K562 (cell line): ENCODE results near the gene RMND5B. TPM values are rescaled to one million over a fixed set of nuclear protein-coding genes. Genes with fewer than 3 reads are reported as not detected.

ENCODE experiments used
- ATAC-seq: fragments of 200-7000 bp; cut with Tn5 transposase; 3 replicates; pipeline ENCODE4 v1.9.1; 2020; ENCODE audit warnings: moderate library complexity
- BruUV-seq: library from RNA; stranded (reverse); fragments of 400-500 nt; replicated peaks from 2 replicates; lab custom pipeline; 2021; lab: Mats Ljungman, UMichigan
- CTCF ChIA-PET: fragments of 300-600 bp; formaldehyde crosslinking; extraction: SDS; loops from one replicate; lab custom pipeline; 2021; ENCODE audit warnings: low intra/inter-chr PET ratio; lab: Yijun Ruan, JAX
- POLR2A ChIA-PET: fragments of 300-600, 350-650 bp; sonication (Branson Sonifier 250); formaldehyde crosslinking; extraction: SDS; loops from one replicate; lab custom pipeline; 2021; ENCODE audit warnings: antibody characterized with exemption, inconsistent platforms; lab: Yijun Ruan, JAX
- DNase-seq, 4 experiments: peaks; one replicate each; pipeline versions ENCODE4 v3.0.0 to v3.0.0-alpha.2; 2011 to 2018; ENCODE audit warnings: low spot score in 3 of 4, mixed read lengths in 3 of 4; ENCODE audit errors: extremely low read depth in 1 of 4
- FAIRE-seq: peaks from 2 replicates; lab custom pipeline; 2011; peaks lifted over from hg19 to GRCh38; lab: Jason Lieb, UNC
- H2AFZ ChIP-seq: 2 replicates; pipeline ENCODE4 v1.6.0; 2011; ENCODE audit warnings: low read depth, low read length, control low read depth, inconsistent platforms
- H3K27ac ChIP-seq: fragments of 200-600 bp; 3 replicates; pipeline ENCODE4 v1.8.0; 2011; ENCODE audit warnings: low read depth, mild to moderate bottlenecking, control low read depth, inconsistent platforms, low read length, moderate library complexity, mixed read lengths; ENCODE audit errors: extremely low read depth
- H3K27me3 ChIP-seq, 2 experiments: fragments of 300-600 bp in 1 of 2; 2 replicates in 1 of 2; 3 replicates in 1 of 2; pipeline versions ENCODE4 v1.6.0 to v1.8.0; 2011; ENCODE audit warnings: inconsistent platforms in 2 of 2, low read length in 2 of 2, mild to moderate bottlenecking in 1 of 2, mixed read lengths in 1 of 2, moderate library complexity in 1 of 2; ENCODE audit not compliant: control insufficient read depth in 2 of 2, insufficient read depth in 2 of 2
- H3K36me3 ChIP-seq: fragments of 300-600 bp; 3 replicates; pipeline ENCODE4 v1.8.0; 2011; ENCODE audit warnings: mild to moderate bottlenecking, low read length, inconsistent platforms; ENCODE audit not compliant: control insufficient read depth, insufficient read depth
- H3K4me1 ChIP-seq, 2 experiments: fragments of 200-600 bp in 1 of 2; replicated peaks in 1 of 2; 2 replicates in 1 of 2; 3 replicates in 1 of 2; pipeline versions ENCODE4 v1.5.1 to v1.8.0; 2011; ENCODE audit warnings: inconsistent platforms in 2 of 2, low read length in 2 of 2, mild to moderate bottlenecking in 1 of 2, mixed read lengths in 1 of 2, moderate library complexity in 1 of 2; ENCODE audit not compliant: control insufficient read depth in 2 of 2, insufficient read depth in 2 of 2
- H3K4me2 ChIP-seq: 2 replicates; pipeline ENCODE4 v1.6.1; 2011; ENCODE audit warnings: low read length, control low read depth, inconsistent platforms, mixed read lengths; ENCODE audit not compliant: insufficient read depth
- H3K4me3 ChIP-seq: fragments of 200-600 bp; sonication (generic), shearing (Covaris generic); 2 replicates; pipeline ENCODE4 v1.5.1; 2016; ENCODE audit warnings: control low read depth, inconsistent platforms
- H3K79me2 ChIP-seq: fragments of 200-600 bp; 3 replicates; pipeline ENCODE4 v1.8.0; 2011; ENCODE audit warnings: low read length, inconsistent platforms; ENCODE audit not compliant: control insufficient read depth, insufficient read depth
- H3K9ac ChIP-seq, 2 experiments: 2 replicates each; pipeline versions ENCODE4 v1.6.0 to v1.6.1; 2011; ENCODE audit warnings: low read depth in 2 of 2, low read length in 2 of 2, control low read depth in 1 of 2, inconsistent platforms in 1 of 2, mild to moderate bottlenecking in 1 of 2, mixed read lengths in 1 of 2; ENCODE audit not compliant: insufficient read depth in 1 of 2
- H3K9me1 ChIP-seq: one replicate; pipeline ENCODE4 v1.6.0; 2011; ENCODE audit warnings: inconsistent platforms, mild to moderate bottlenecking, low read length, moderate library complexity; ENCODE audit not compliant: control insufficient read depth, insufficient read depth
- H3K9me3 ChIP-seq: replicated peaks from 2 replicates; pipeline ENCODE4 v1.5.1; 2011; ENCODE audit warnings: low read depth, low read length, inconsistent platforms; ENCODE audit not compliant: control insufficient read depth, insufficient read depth
- H4K20me1 ChIP-seq: replicated peaks from 2 replicates; pipeline ENCODE4 v1.6.1; 2011; ENCODE audit warnings: low read length, inconsistent platforms, mixed read lengths; ENCODE audit not compliant: control insufficient read depth, insufficient read depth
- ARID1B ChIP-seq: fragments of 450-650 bp; IDR thresholded peaks from 2 replicates; pipeline ENCODE4 v1.6.1; 2016; ENCODE audit warnings: antibody characterized with exemption, mild to moderate bottlenecking, inconsistent platforms
- BCL6 ChIP-seq: fragments of 250-450 bp; sonication (Bioruptor Pico); IDR thresholded peaks from 2 replicates; pipeline ENCODE4 v1.4.0; 2020
- CAMTA2 ChIP-seq: fragments of 250-450 bp; sonication (Bioruptor Pico); conservative IDR thresholded peaks from 2 replicates; pipeline ENCODE4 v1.5.1; 2022
- CC2D1A ChIP-seq: fragments of 450-650 bp; IDR thresholded peaks from 2 replicates; pipeline ENCODE4 v1.6.1; 2017; ENCODE audit warnings: mild to moderate bottlenecking
- CEBPG ChIP-seq, 3 experiments: fragments of 200-800 bp in 1 of 3; sonication (Bioruptor generic) in 1 of 3; sonication (generic) in 1 of 3; formaldehyde crosslinking in 1 of 3; IDR thresholded peaks in 2 of 3; conservative IDR thresholded peaks in 1 of 3; 2 replicates each; pipeline versions ENCODE4 v1.6.1 to v1.8.0; 2016 to 2022; ENCODE audit warnings: missing compliant biosample characterization in 2 of 3, missing genetic modification characterization in 2 of 3, mild to moderate bottlenecking in 1 of 3, missing genetic modification reagents in 1 of 3
- CSDE1 ChIP-seq, 2 experiments: fragments of 450-650 bp; IDR thresholded peaks; 2 replicates each; pipeline ENCODE4 v1.6.1; 2016; ENCODE audit warnings: mild to moderate bottlenecking in 1 of 2
- ETS2 ChIP-seq: IDR thresholded peaks from 2 replicates; pipeline ENCODE4 v1.6.1; 2016; ENCODE audit warnings: borderline replicate concordance, missing genetic modification characterization, mild to moderate bottlenecking, moderate library complexity, missing compliant biosample characterization; ENCODE audit not compliant: poor library complexity, severe bottlenecking
- FOXM1 ChIP-seq, 2 experiments: fragments of 450-650 bp in 1 of 2; sonication (generic) in 1 of 2; formaldehyde crosslinking in 1 of 2; IDR thresholded peaks; 2 replicates each; pipeline versions ENCODE4 v1.6.1 to v1.9.0; 2017 to 2022; ENCODE audit warnings: low read depth in 2 of 2, mild to moderate bottlenecking in 2 of 2, missing genetic modification reagents in 1 of 2, moderate library complexity in 1 of 2
- NFYB ChIP-seq: IDR thresholded peaks from 2 replicates; pipeline ENCODE4 v1.6.1; 2011; ENCODE audit warnings: mild to moderate bottlenecking, moderate library complexity; ENCODE audit not compliant: insufficient read length; ENCODE audit errors: extremely low read depth
- PPARD ChIP-seq: fragments of 250-450 bp; sonication (Bioruptor Pico); IDR thresholded peaks from 2 replicates; pipeline ENCODE4 v1.8.0; 2022; ENCODE audit warnings: inconsistent platforms, mild to moderate bottlenecking, moderate library complexity
- RBM39 ChIP-seq: fragments of 200-400 bp; formaldehyde crosslinking; optimal IDR thresholded peaks from 2 replicates; pipeline ENCODE3; 2018; ENCODE audit warnings: low read depth, low read length
- RFX5 ChIP-seq: IDR thresholded peaks from 2 replicates; pipeline ENCODE4 v1.6.1; 2011; ENCODE audit warnings: low read depth, mild to moderate bottlenecking, improper control_type of control experiment, low read length
- RFX7 ChIP-seq: fragments of 250-450 bp; sonication (Bioruptor Pico); IDR thresholded peaks from 2 replicates; pipeline ENCODE4 v1.5.1; 2021; ENCODE audit warnings: mild to moderate bottlenecking
- SOX6 ChIP-seq: fragments of 450-650 bp; IDR thresholded peaks from 2 replicates; pipeline ENCODE4 v1.6.1; 2014; ENCODE audit warnings: mild to moderate bottlenecking
- TAF1 ChIP-seq: IDR thresholded peaks from 2 replicates; pipeline ENCODE4 v1.6.1; 2011; ENCODE audit warnings: mild to moderate bottlenecking, low read length, moderate library complexity; ENCODE audit not compliant: insufficient read depth, control insufficient read depth, severe bottlenecking; ENCODE audit errors: extremely low read depth
- TRIM24 ChIP-seq, 2 experiments: fragments of 450-650 bp; IDR thresholded peaks; 2 replicates each; pipeline ENCODE4 v1.6.1; 2016
- ZNF316 ChIP-seq: fragments of 450-650 bp; IDR thresholded peaks from 2 replicates; pipeline ENCODE4 v1.6.1; 2016
- WGBS: fragments of 100-300 bp; shearing (Covaris generic); methylation state at CpG from one replicate; pipeline ENCODE4 v1.1.6; 2016; ENCODE audit warnings: low coverage, mixed read lengths; ENCODE audit not compliant: insufficient coverage; ENCODE audit errors: missing lambda C conversion rate; 5-methylcytosine and 5-hydroxymethylcytosine counted together
- in situ Hi-C: fragments of 300-500 bp; cut with MboI; formaldehyde crosslinking; loops from 4 replicates; pipeline ENCODE4 v1.15.0; 2018; ENCODE audit warnings: inconsistent platforms, mixed read lengths
- intact Hi-C: fragments of 100-400 bp; cut with micrococcal nuclease; formaldehyde crosslinking; loops from 2 replicates; pipeline ENCODE4 v1.14.2; 2022
- polyA plus RNA-seq, 8 experiments: library from polyadenylated mRNA; depleted of rRNA in 4 of 8; stranded (reverse) in 5 of 8; unstranded in 3 of 8; fragments of >200 nt; fragmentation: Nextera tagmentation in 2 of 8; fragmentation: Illumina TruSeq in 1 of 8; extraction: Ambion mirVana in 2 of 8; extraction: Trizol in 1 of 8; gene quantifications; 2 replicates each; pipeline versions ENCODE4 v1.2.1 to v1.2.3, GENCODE V29; 2011 to 2014; ENCODE audit warnings: inconsistent platforms in 1 of 8, missing spikeins in 1 of 8
- total RNA-seq, 7 experiments: library from RNA; depleted of rRNA in 6 of 7; stranded (reverse); fragments of >200 nt in 6 of 7; fragmentation: Illumina TruSeq in 2 of 7; extraction: Trizol in 2 of 7; gene quantifications; 2 replicates each; pipeline versions ENCODE4 v1.2.1 to v1.2.3, GENCODE V29; 2011 to 2021; ENCODE audit warnings: low replicate concordance in 1 of 7
- TF ChIP-seq, protein P1 (sequence below): sonication (generic); formaldehyde crosslinking; IDR thresholded peaks from 2 replicates; pipeline ENCODE4 v1.8.1; 2023; ENCODE audit warnings: missing genetic modification reagents, mild to moderate bottlenecking, borderline replicate concordance

The RMND5B gene
- total and polyA plus RNA-seq, 9 of the 15 experiments (the other 6 are each of a cell fraction or from before 2014, with no cell fraction given): 2.6 to 57.0 (median 28.3) TPM

DNA sequence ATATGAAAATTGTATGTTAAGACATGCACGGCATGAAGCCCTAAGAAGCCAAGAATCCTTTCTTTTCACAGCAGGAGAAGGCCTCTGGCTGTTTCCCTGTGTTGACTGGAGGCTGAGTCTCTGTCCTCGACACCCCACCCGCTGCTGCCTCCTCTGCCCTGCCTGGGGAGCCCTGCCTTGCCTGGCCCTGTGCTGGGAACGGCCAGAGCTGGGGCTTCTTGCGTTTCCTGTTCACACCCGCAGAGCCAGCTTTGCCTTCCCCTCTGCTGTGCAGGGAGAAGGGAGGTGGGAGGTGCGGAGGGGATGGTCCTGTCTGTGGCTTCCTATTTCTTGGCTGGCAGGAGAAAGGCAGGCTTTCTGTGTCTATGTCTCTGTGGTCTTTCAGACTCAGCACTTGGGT, 63.2 kb downstream of the RMND5B start (continued):
- TF ChIP-seq NFYB (no peak), TAF1 (no peak), PPARD (CRISPR knock-in tag) (no peak), RFX7 (no peak), ETS2 (tag) (no peak), ARID1B (no peak)

DNA sequence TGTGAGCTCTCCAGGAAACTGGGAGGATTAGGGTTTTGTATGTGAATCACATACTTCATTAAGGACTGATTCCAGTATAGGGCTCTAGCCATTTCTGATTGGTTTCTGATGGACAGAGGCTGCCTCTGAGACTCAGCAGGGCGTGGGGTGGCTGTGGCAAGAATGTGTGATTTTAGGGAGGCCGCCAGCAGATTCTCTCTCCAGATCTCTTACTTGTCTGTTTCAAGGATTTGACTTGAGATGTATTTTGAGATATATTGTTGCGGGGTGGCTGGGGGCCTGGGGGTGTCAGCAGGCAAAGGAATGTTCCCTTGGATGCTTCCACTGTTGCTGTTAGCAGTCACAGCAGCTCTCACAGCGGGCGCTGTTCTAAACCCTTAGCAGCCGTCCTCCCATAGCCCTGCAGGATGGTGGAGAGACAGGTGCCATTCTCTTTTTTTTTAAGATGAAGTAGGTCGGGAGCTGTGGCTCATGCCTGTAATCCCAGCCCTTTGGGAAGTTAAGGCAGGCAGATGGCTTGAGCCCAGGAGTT, 65.5 kb downstream of the RMND5B start:
- BruUV-seq: no TSS peak
- no peaks in the 10 kb centered on the region for H3K79me2 ChIP-seq
- H3K4me2 ChIP-seq: no peak overlapping the region
- H3K27me3 ChIP-seq: peaks cover 5 to 16% of the 10 kb centered on the region in 2 experiments; a peak in 3 of 5 replicates
- no peak overlapping the region for H3K4me3 ChIP-seq
- H3K36me3 ChIP-seq: no peaks in the 10 kb centered on the region
- H4K20me1 ChIP-seq: no peaks in the 10 kb centered on the region
- 0 out of 2 replicates have a peak overlapping the region, but pooled peaks have one; percentile 1 for H2AFZ ChIP-seq
- ChIA-PET POLR2A (interaction anchor here (0.6 to 2.0 kb wide), 5 partner anchors 10 to 1835 kb away, joined by 3 to 11 read pairs (median 5); partner anchors contain the start of gene KIAA1191), CTCF (no interaction called here)
- DNase-seq (no peak), ATAC-seq (no peak), FAIRE-seq (no peak)
- H3K9me1 ChIP-seq: no peaks in the 10 kb centered on the region
- H3K4me1 ChIP-seq: peaks cover 0 to 8% of the 10 kb centered on the region in 2 experiments; a peak in 2 of 5 replicates
- H3K9ac ChIP-seq: no peak overlapping the region
- in situ Hi-C loops (no loop called here), intact Hi-C loops (no loop called here)
- no peaks in the 10 kb centered on the region; the same call in 1 of the 2 replicates for H3K9me3 ChIP-seq
- H3K27ac ChIP-seq: no peak overlapping the region
- WGBS: 28% methylated on average over 7 of the region's 7 CpGs
- TF ChIP-seq BCL6 (CRISPR knock-in tag) (no peak), RBM39 (no peak), FOXM1 (IDR thresholded peaks at IDR 0.05; ENCODE audit: low read depth) (no peak), FOXM1 (CRISPR knock-in tag; IDR thresholded peaks at IDR 0.05; ENCODE audit: low read depth) (no peak), CC2D1A (no peak), CSDE1 (IDR thresholded peaks at IDR 0.05) (no peak), ZNF316 (no peak), CAMTA2 (CRISPR knock-in tag) (no peak), CEBPG (CRISPR knock-in tag; IDR thresholded peaks at IDR 0.05) (no peak), CEBPG (tag; conservative IDR thresholded peaks at IDR 0.05 in 1 of 2, IDR thresholded peaks at IDR 0.05 in 1 of 2) (no peak), TRIM24 (IDR thresholded peaks at IDR 0.05) (no peak), SOX6 (no peak), RFX5 (no peak)
- TF ChIP-seq, protein P1, sequence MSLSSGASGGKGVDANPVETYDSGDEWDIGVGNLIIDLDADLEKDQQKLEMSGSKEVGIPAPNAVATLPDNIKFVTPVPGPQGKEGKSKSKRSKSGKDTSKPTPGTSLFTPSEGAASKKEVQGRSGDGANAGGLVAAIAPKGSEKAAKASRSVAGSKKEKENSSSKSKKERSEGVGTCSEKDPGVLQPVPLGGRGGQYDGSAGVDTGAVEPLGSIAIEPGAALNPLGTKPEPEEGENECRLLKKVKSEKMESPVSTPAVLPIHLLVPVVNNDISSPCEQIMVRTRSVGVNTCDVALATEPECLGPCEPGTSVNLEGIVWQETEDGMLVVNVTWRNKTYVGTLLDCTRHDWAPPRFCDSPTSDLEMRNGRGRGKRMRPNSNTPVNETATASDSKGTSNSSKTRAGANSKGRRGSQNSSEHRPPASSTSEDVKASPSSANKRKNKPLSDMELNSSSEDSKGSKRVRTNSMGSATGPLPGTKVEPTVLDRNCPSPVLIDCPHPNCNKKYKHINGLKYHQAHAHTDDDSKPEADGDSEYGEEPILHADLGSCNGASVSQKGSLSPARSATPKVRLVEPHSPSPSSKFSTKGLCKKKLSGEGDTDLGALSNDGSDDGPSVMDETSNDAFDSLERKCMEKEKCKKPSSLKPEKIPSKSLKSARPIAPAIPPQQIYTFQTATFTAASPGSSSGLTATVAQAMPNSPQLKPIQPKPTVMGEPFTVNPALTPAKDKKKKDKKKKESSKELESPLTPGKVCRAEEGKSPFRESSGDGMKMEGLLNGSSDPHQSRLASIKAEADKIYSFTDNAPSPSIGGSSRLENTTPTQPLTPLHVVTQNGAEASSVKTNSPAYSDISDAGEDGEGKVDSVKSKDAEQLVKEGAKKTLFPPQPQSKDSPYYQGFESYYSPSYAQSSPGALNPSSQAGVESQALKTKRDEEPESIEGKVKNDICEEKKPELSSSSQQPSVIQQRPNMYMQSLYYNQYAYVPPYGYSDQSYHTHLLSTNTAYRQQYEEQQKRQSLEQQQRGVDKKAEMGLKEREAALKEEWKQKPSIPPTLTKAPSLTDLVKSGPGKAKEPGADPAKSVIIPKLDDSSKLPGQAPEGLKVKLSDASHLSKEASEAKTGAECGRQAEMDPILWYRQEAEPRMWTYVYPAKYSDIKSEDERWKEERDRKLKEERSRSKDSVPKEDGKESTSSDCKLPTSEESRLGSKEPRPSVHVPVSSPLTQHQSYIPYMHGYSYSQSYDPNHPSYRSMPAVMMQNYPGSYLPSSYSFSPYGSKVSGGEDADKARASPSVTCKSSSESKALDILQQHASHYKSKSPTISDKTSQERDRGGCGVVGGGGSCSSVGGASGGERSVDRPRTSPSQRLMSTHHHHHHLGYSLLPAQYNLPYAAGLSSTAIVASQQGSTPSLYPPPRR (CRISPR knock-in tag): no peak
